ENCODE data around the gene GFOD2. TPM values are rescaled to one million over a fixed set of nuclear protein-coding genes. Genes with fewer than 3 reads are reported as not detected.

Gene GFOD2
- polyA plus RNA-seq, 3 donors: 3.7 to 9.4 (median 3.8) TPM

- no peak overlapping the region for H3K4me2 ChIP-seq (replicated peaks; ENCODE audit: extremely low read depth, low read length, poor library complexity, severe bottlenecking)
- intact Hi-C loops (cut with micrococcal nuclease): loop anchor here (2.0 to 5.0 kb wide), 2 partner anchors 97 kb away; no protein-coding TSS in a partner anchor
- TF ChIP-seq CTCF (IDR thresholded peaks at IDR 0.05): no peak
- H3K9ac ChIP-seq (ENCODE audit: insufficient read depth, low read length, poor library complexity, severe bottlenecking): no peak overlapping the region
- no peaks in the 10 kb centered on the region for H3K79me2 ChIP-seq (ENCODE audit: insufficient read depth, low read length)
- Mint-ChIP-seq H3K27ac (peak overlapping the region in 1 of 7 donors; percentile 35), H3K9me3 (peaks cover 0 to 2% (median 0%) of the 10 kb centered on the region in 7 donors), H3K36me3 (peaks cover 9 to 14% of the 10 kb centered on the region in 2 donors), H3K4me1 (peaks cover 5% of the 10 kb centered on the region), H3K27me3 (ENCODE audit: low read depth in 3 of 3) (peaks cover 9 to 24% (median 20%) of the 10 kb centered on the region in 3 donors), H3K4me3 (peak overlapping the region in 1 of 2 donors; percentile 64)
- peaks cover 2 to 19% of the 10 kb centered on the region in 2 donors for H3K27me3 ChIP-seq (ENCODE audit: control insufficient read depth in 2 of 2, insufficient read depth in 2 of 2, low read length in 2 of 2)
- peaks cover 2 to 13% of the 10 kb centered on the region in 2 donors for H3K36me3 ChIP-seq (replicated peaks in 1 of 2; ENCODE audit: control insufficient read depth in 1 of 2, insufficient read depth in 2 of 2, low read length in 2 of 2)
- H3K4me1 ChIP-seq (ENCODE audit: control insufficient read depth in 1 of 2, insufficient read depth in 2 of 2, low read length in 2 of 2): peaks cover 5 to 10% of the 10 kb centered on the region in 2 donors
- H3K4me3 ChIP-seq (replicated peaks in 1 of 3; ENCODE audit: low read depth in 2 of 3, low read length in 3 of 3): no peak overlapping the region
- WGBS (ENCODE audit: insufficient coverage): 100% methylated on average over 2 of the region's 9 CpGs
- no peaks in the 10 kb centered on the region for H4K20me1 ChIP-seq (ENCODE audit: insufficient read depth, low read length)
- no peak overlapping the region for H2AFZ ChIP-seq (ENCODE audit: insufficient read depth, low read depth, low read length, poor library complexity, severe bottlenecking)
- no peak overlapping the region for H3K27ac ChIP-seq (ENCODE audit: low read depth in 1 of 2, low read length in 2 of 2)
- no peaks in the 10 kb centered on the region for H3K9me3 ChIP-seq (replicated peaks in 1 of 2; ENCODE audit: control insufficient read depth in 1 of 2, insufficient read depth in 1 of 2, low read length in 2 of 2)
- DNase-seq: no peak
Measured at GRCh38 chr16:67644038-67644437, 75.1 kb downstream of the GFOD2 start.

DNA sequence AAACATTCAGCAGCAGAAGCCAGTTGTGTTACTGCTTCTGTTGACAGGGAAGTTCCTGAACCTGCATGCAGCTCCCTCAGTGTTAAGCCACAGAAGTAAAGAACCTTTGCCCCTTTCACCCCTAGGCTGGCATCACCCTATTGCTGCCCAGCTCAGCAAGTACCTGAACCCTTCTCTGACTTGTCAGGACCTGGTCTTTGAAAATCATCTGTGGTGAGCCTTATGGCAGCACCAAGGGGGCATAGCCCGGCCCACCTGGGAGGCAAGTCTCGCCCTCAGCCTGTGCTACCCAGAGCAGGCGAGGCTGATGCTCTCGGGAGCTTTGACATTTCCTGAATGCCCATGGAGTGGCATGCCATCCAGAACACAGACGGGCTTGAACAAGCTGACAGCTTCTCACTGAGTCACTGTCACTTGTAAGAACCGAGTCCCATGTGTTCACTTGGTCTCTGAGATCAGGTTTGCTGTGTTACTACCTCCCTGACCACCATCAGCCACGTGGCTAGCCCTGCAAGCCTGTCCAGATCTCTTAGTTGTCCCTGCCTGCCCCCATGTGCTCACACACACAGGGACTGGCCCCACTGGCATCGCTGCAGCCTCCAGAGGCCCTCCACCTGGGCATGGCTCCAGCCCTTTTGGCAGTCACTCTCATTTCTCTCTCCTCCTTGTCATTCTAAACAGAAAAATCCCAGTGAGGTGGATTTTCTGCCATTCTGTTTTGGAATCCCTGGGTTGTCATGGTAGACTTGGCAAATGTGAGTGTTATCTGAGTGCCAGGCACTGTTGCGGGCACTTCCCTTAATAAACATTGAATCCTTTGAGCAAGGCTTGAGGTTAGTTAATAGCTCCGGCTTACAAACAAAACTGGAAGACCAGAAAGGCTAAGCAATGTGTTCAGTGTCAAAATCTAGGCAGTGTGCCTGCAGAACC is 77.1 kb downstream of the GFOD2 start:
- Histone ChIP-seq H3K27me3 (ENCODE audit: control insufficient read depth in 2 of 2, insufficient read depth in 2 of 2, low read length in 2 of 2) (peaks cover 2 to 19% of the 10 kb centered on the region in 2 donors), H2AFZ (ENCODE audit: insufficient read depth, low read depth, low read length, poor library complexity, severe bottlenecking) (no peak overlapping the region), H4K20me1 (ENCODE audit: insufficient read depth, low read length) (no peaks in the 10 kb centered on the region), H3K4me2 (replicated peaks; ENCODE audit: extremely low read depth, low read length, poor library complexity, severe bottlenecking) (no peak overlapping the region), H3K9ac (ENCODE audit: insufficient read depth, low read length, poor library complexity, severe bottlenecking) (no peak overlapping the region), H3K36me3 (replicated peaks in 1 of 2; ENCODE audit: control insufficient read depth in 1 of 2, insufficient read depth in 2 of 2, low read length in 2 of 2) (peaks cover 22 to 33% of the 10 kb centered on the region in 2 donors), H3K4me3 (replicated peaks in 1 of 3; ENCODE audit: low read depth in 2 of 3, low read length in 3 of 3) (no peak overlapping the region), H3K27ac (ENCODE audit: low read depth in 1 of 2, low read length in 2 of 2) (no peak overlapping the region), H3K4me1 (ENCODE audit: control insufficient read depth in 1 of 2, insufficient read depth in 2 of 2, low read length in 2 of 2) (peaks cover 5 to 10% of the 10 kb centered on the region in 2 donors), H3K9me3 (replicated peaks in 1 of 2; ENCODE audit: control insufficient read depth in 1 of 2, insufficient read depth in 1 of 2, low read length in 2 of 2) (no peaks in the 10 kb centered on the region), H3K79me2 (ENCODE audit: insufficient read depth, low read length) (no peaks in the 10 kb centered on the region)
- peaks cover 25 to 34% of the 10 kb centered on the region in 2 donors for H3K36me3 Mint-ChIP-seq
- DNase-seq: no peak
- peaks cover 5% of the 10 kb centered on the region for H3K4me1 Mint-ChIP-seq
- intact Hi-C loops (cut with micrococcal nuclease): loop anchor here in 1 of 2 donors (5.0 kb wide), 1 partner anchor 95 kb away; no protein-coding TSS in a partner anchor
- TF ChIP-seq CTCF (IDR thresholded peaks at IDR 0.05): no peak
- H3K4me3 Mint-ChIP-seq: no peak overlapping the region
- peak overlapping the region in 2 of 7 donors; percentile 25 to 58 for H3K27ac Mint-ChIP-seq
- 80% methylated on average over 9 of the region's 10 CpGs for WGBS (ENCODE audit: insufficient coverage)
- peaks cover 0 to 2% (median 0%) of the 10 kb centered on the region in 7 donors for H3K9me3 Mint-ChIP-seq
- H3K27me3 Mint-ChIP-seq (ENCODE audit: low read depth in 3 of 3): peaks cover 9 to 22% (median 20%) of the 10 kb centered on the region in 3 donors
